ENCODE data around the gene WDR45B.

Gene WDR45B

DNA sequence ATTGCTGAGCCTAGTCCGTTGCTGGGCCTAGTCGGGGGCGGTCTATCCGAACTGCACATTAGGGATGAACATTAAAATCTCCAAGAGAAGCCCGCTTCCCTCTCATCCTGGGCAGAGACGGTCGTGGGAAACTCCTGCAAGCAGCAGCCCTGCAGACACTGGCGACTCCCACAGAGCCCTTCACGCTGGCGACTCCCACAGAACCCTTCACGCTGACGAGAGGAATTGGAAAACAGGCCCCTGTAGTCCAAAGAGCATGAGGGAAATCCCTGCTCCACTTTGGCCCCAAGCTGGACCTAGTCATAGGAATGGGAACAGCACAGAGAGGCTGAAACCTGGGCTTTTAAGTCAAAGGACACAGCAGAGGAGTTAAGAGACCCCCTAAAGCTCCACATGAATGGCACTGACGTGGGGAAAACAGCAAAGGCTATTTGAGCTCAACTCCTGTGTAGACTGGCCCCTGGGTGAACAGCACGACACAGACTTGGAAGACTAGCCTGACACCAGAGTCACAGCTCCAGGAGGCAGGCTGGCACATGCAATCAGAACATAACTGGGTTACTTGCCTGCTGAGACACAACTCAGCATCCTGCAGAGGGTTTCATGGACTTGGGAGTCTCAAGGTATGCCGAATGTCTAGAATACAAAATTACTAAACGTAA lies 42.2 kb downstream of the WDR45B start:
- TF ChIP-seq, protein P1, sequence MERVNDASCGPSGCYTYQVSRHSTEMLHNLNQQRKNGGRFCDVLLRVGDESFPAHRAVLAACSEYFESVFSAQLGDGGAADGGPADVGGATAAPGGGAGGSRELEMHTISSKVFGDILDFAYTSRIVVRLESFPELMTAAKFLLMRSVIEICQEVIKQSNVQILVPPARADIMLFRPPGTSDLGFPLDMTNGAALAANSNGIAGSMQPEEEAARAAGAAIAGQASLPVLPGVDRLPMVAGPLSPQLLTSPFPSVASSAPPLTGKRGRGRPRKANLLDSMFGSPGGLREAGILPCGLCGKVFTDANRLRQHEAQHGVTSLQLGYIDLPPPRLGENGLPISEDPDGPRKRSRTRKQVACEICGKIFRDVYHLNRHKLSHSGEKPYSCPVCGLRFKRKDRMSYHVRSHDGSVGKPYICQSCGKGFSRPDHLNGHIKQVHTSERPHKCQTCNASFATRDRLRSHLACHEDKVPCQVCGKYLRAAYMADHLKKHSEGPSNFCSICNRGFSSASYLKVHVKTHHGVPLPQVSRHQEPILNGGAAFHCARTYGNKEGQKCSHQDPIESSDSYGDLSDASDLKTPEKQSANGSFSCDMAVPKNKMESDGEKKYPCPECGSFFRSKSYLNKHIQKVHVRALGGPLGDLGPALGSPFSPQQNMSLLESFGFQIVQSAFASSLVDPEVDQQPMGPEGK (CRISPR knock-in tag; IDR thresholded peaks at IDR 0.05; ENCODE audit: borderline replicate concordance) = no peak
- TF ChIP-seq ZC3H10 (CRISPR knock-in tag; IDR thresholded peaks at IDR 0.05) = no peak
- TF ChIP-seq TCF4 (CRISPR knock-in tag; IDR thresholded peaks at IDR 0.05; ENCODE audit: borderline replicate concordance) = no peak
- no peak for TF ChIP-seq ESRRG (CRISPR knock-in tag; IDR thresholded peaks at IDR 0.05)
- no peak for TF ChIP-seq BACH2 (CRISPR knock-in tag; IDR thresholded peaks at IDR 0.05; ENCODE audit: borderline replicate concordance)
- no peak for TF ChIP-seq PPARA (CRISPR knock-in tag; IDR thresholded peaks at IDR 0.05; ENCODE audit: borderline replicate concordance)
- no peak for TF ChIP-seq ARNTL (CRISPR knock-in tag; IDR thresholded peaks at IDR 0.05; ENCODE audit: borderline replicate concordance, low read depth)
- ATAC-seq = no peak

DNA sequence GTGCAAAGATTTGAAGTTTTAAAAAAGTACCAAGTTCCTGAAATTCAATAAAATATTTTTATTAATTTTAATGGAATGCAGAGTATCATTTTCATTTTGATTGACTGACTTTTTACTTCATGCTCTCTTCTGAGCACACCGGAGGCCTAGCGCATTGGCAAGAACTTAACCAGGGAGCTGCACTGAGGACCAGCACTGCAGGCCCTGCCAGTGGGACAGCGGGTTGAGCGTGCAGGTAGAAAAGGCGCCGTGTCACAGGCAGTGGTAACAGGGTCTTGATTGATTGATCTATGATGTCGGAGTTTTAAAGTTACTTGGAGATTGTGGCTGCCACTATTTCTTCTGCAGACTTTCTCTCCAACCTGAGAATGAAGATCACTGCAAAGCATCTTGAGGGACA lies 43.7 kb downstream of the WDR45B start:
- TF ChIP-seq ZNF8 (CRISPR knock-in tag; IDR thresholded peaks at IDR 0.05) = no peak
- TF ChIP-seq CSDC2 (CRISPR knock-in tag; IDR thresholded peaks at IDR 0.05) = no peak
- no peak for TF ChIP-seq ZNF565 (CRISPR knock-in tag; conservative IDR thresholded peaks at IDR 0.05; ENCODE audit: low read depth)
- no peak for TF ChIP-seq ZNF70 (CRISPR knock-in tag; IDR thresholded peaks at IDR 0.05)
- TF ChIP-seq ZC3H10 (CRISPR knock-in tag; IDR thresholded peaks at IDR 0.05) = no peak
- TF ChIP-seq OSR1 (CRISPR knock-in tag; IDR thresholded peaks at IDR 0.05) = no peak
- TF ChIP-seq ZFP30 (CRISPR knock-in tag; IDR thresholded peaks at IDR 0.05) = no peak
- no peak for TF ChIP-seq TOX (CRISPR knock-in tag; IDR thresholded peaks at IDR 0.05; ENCODE audit: borderline replicate concordance)
- no peak for TF ChIP-seq SNAI2 (CRISPR knock-in tag; IDR thresholded peaks at IDR 0.05)
- no peak for ATAC-seq

DNA sequence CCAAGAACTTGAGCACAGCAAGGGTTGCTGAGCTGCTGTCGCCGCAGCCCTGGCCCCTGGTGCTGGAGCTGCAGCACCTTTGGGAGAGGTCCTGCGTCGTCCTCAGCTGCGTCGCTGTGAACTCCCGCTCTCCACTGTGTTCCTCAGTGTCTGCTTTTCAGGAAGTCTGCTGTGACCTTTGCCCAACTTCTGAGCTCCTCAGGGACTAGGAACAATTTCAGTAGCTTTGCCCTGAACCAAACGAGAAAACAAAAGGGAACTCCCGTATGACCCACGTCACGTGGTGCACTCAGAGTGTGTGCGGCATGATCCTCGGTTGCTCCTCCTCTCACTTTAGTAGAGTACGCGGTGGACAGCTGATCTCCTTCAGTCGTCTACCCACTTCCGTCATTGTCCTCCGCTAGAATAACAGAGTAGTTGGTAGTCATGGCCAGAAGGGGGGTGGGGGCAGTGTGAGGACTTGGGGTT lies 44.2 kb downstream of the WDR45B start:
- TF ChIP-seq GLIS3 (CRISPR knock-in tag; IDR thresholded peaks at IDR 0.05) = no peak
- TF ChIP-seq ISL1 (CRISPR knock-in tag; IDR thresholded peaks at IDR 0.05) = no peak
- TF ChIP-seq ZNF70 (CRISPR knock-in tag; IDR thresholded peaks at IDR 0.05) = no peak
- TF ChIP-seq SNAI2 (CRISPR knock-in tag; IDR thresholded peaks at IDR 0.05) = no peak
- TF ChIP-seq CSDC2 (CRISPR knock-in tag; IDR thresholded peaks at IDR 0.05) = no peak
- no peak for TF ChIP-seq OSR1 (CRISPR knock-in tag; IDR thresholded peaks at IDR 0.05)
- TF ChIP-seq RARB (CRISPR knock-in tag; IDR thresholded peaks at IDR 0.05) = no peak
- TF ChIP-seq TOX (CRISPR knock-in tag; IDR thresholded peaks at IDR 0.05; ENCODE audit: borderline replicate concordance) = no peak
- TF ChIP-seq, protein P2, sequence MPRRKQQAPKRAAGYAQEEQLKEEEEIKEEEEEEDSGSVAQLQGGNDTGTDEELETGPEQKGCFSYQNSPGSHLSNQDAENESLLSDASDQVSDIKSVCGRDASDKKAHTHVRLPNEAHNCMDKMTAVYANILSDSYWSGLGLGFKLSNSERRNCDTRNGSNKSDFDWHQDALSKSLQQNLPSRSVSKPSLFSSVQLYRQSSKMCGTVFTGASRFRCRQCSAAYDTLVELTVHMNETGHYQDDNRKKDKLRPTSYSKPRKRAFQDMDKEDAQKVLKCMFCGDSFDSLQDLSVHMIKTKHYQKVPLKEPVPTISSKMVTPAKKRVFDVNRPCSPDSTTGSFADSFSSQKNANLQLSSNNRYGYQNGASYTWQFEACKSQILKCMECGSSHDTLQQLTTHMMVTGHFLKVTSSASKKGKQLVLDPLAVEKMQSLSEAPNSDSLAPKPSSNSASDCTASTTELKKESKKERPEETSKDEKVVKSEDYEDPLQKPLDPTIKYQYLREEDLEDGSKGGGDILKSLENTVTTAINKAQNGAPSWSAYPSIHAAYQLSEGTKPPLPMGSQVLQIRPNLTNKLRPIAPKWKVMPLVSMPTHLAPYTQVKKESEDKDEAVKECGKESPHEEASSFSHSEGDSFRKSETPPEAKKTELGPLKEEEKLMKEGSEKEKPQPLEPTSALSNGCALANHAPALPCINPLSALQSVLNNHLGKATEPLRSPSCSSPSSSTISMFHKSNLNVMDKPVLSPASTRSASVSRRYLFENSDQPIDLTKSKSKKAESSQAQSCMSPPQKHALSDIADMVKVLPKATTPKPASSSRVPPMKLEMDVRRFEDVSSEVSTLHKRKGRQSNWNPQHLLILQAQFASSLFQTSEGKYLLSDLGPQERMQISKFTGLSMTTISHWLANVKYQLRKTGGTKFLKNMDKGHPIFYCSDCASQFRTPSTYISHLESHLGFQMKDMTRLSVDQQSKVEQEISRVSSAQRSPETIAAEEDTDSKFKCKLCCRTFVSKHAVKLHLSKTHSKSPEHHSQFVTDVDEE (CRISPR knock-in tag; IDR thresholded peaks at IDR 0.05) = no peak
- no peak for TF ChIP-seq BACH2 (CRISPR knock-in tag; IDR thresholded peaks at IDR 0.05; ENCODE audit: borderline replicate concordance)
- no peak for TF ChIP-seq CSRNP3 (CRISPR knock-in tag; IDR thresholded peaks at IDR 0.05)
- TF ChIP-seq ZFP3 (CRISPR knock-in tag; IDR thresholded peaks at IDR 0.05) = no peak
- no peak for TF ChIP-seq ZFP30 (CRISPR knock-in tag; IDR thresholded peaks at IDR 0.05)
- no peak for TF ChIP-seq ZC3H10 (CRISPR knock-in tag; IDR thresholded peaks at IDR 0.05)
- no peak for TF ChIP-seq TCF4 (CRISPR knock-in tag; IDR thresholded peaks at IDR 0.05; ENCODE audit: borderline replicate concordance)
- TF ChIP-seq, protein P3, sequence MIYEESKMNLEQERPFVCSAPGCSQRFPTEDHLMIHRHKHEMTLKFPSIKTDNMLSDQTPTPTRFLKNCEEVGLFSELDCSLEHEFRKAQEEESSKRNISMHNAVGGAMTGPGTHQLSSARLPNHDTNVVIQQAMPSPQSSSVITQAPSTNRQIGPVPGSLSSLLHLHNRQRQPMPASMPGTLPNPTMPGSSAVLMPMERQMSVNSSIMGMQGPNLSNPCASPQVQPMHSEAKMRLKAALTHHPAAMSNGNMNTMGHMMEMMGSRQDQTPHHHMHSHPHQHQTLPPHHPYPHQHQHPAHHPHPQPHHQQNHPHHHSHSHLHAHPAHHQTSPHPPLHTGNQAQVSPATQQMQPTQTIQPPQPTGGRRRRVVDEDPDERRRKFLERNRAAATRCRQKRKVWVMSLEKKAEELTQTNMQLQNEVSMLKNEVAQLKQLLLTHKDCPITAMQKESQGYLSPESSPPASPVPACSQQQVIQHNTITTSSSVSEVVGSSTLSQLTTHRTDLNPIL (CRISPR knock-in tag; IDR thresholded peaks at IDR 0.05; ENCODE audit: low read depth) = no peak
- TF ChIP-seq, protein P4, sequence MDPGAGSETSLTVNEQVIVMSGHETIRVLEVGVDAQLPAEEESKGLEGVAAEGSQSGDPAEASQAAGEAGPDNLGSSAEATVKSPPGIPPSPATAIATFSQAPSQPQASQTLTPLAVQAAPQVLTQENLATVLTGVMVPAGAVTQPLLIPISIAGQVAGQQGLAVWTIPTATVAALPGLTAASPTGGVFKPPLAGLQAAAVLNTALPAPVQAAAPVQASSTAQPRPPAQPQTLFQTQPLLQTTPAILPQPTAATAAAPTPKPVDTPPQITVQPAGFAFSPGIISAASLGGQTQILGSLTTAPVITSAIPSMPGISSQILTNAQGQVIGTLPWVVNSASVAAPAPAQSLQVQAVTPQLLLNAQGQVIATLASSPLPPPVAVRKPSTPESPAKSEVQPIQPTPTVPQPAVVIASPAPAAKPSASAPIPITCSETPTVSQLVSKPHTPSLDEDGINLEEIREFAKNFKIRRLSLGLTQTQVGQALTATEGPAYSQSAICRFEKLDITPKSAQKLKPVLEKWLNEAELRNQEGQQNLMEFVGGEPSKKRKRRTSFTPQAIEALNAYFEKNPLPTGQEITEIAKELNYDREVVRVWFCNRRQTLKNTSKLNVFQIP (CRISPR knock-in tag; IDR thresholded peaks at IDR 0.05; ENCODE audit: borderline replicate concordance, low read depth) = no peak
- no peak for ATAC-seq
